Activated CD8-positive, alpha-beta memory T cell treated with anti-CD3 and anti-CD28 coated beads, Interleukin-2, amount 10 ng/mL, durations not matched to agents 7 days and 5 days (primary cell): ENCODE measurements around the gene SLC39A7. TPM values are rescaled to one million over a fixed set of nuclear protein-coding genes. Genes with fewer than 3 reads are reported as not detected.

Experiments
- ATAC-seq: fragments of 150-1000 bp; cut with Tn5 transposase; one replicate; pipeline ENCODE4 v1.10.0; 2021; ENCODE audit warnings: moderate library complexity
- CTCF ChIA-PET: fragments of 350-600 bp; sonication (Branson Sonifier 250); formaldehyde crosslinking; loops from one replicate; lab custom pipeline; 2021; ENCODE audit warnings: antibody characterized with exemption; lab: Charles Lee
- DNase-seq: peaks from one replicate; pipeline ENCODE4 v3.0.0-alpha.2; 2020
- H3K27ac Mint-ChIP-seq: one replicate; pipeline ENCODE4 v1.8.0; 2021; ENCODE audit warnings: mild to moderate bottlenecking, mixed read lengths
- H3K27me3 Mint-ChIP-seq: one replicate; pipeline ENCODE4 v1.8.0; 2021; ENCODE audit warnings: mixed read lengths
- H3K36me3 Mint-ChIP-seq: one replicate; pipeline ENCODE4 v1.8.0; 2021; ENCODE audit warnings: mild to moderate bottlenecking, mixed read lengths
- H3K4me1 Mint-ChIP-seq: one replicate; pipeline ENCODE4 v1.8.0; 2021; ENCODE audit warnings: mixed read lengths
- H3K4me3 Mint-ChIP-seq: one replicate; pipeline ENCODE4 v1.8.0; 2021; ENCODE audit warnings: mild to moderate bottlenecking, moderate library complexity, mixed read lengths
- H3K9me3 Mint-ChIP-seq: one replicate; pipeline ENCODE4 v1.8.0; 2022; ENCODE audit warnings: low read depth, mixed read lengths
- microRNA-seq: library from miRNA; unstranded; fragments of <30 nt; microRNA quantifications from one replicate; pipeline ENCODE4 v1.2.0, GENCODE V29; 2022
- total RNA-seq, 2 experiments: library from RNA; stranded (reverse); gene quantifications; one replicate each; pipeline ENCODE4 v1.2.3, GENCODE V29; 2021

The SLC39A7 gene
- total RNA-seq, 2 experiments from 2014 or later: 50.1 to 63.9 TPM

DNA sequence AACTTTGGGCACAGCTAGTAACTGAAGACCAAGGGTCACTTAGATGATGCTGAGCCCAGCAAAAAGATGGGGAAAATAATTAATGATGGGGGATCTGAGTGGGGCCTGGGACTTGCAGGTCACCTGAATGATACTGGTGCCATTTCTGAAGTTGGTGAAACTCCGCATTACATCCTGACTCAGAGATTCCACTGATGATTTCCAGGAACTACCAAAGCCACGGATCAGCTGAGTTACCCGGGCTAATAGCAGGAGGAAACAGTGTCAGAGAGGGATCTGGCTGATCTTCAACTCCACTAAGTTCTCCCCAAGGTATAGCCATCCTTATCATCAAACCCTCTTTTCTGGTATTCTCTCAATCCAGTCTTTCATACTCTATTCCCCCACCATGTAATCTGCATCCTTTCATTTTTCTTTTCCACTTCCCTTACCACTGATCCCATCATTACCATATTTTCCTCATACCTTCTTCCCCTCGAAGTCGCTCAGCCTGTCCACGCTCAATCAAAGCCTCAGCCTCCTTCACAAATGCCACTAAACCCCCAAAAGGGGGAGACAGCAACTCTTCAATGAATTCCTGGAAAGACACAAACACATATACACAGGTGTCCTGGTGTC lies 50.8 kb downstream of the SLC39A7 start:
- DNase-seq (no peak), ATAC-seq (no peak)
- Mint-ChIP-seq H3K27ac (peak overlapping the region; percentile 61), H3K36me3 (peaks cover 28% of the 10 kb centered on the region), H3K27me3 (peaks cover 3% of the 10 kb centered on the region), H3K4me3 (peak overlapping the region; percentile 11), H3K4me1 (peaks cover 39% of the 10 kb centered on the region), H3K9me3 (no peaks in the 10 kb centered on the region)
- CTCF ChIA-PET: interaction anchor here (1.5 to 5.2 kb wide), 4 partner anchors 20 to 113 kb away, joined by 4 to 46 read pairs (median 20); partner anchors contain the start of genes RPS18, RXRB, SLC39A7 and VPS52

DNA sequence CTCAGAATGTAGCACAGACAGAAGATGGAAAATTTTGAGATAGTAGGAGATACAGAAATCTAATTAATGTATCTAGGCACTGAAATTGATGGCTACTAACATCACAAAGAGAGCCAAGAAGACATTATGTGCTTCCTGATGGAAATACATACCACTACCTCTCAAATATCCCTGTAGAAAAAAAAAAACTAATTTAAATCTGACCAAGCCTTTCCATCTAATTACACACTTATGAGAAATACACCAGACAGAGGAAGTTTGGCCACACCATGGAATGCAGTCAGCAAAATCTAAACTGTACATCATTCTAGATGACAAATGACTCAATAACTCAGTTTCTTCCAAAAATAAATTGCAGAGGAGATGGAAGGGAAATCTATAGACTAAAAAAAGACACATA lies 52.1 kb downstream of the SLC39A7 start:
- Mint-ChIP-seq H3K36me3 (peaks cover 30% of the 10 kb centered on the region), H3K4me1 (peaks cover 39% of the 10 kb centered on the region), H3K27ac (no peak overlapping the region), H3K4me3 (no peak overlapping the region), H3K27me3 (no peaks in the 10 kb centered on the region), H3K9me3 (no peaks in the 10 kb centered on the region)
- DNase-seq (no peak), ATAC-seq (no peak)
- CTCF ChIA-PET: no interaction called here

Small RNA genes lying within 50 kb of the gene (microRNA-seq; reads per million reads assigned to microRNA genes)
- 4.3 reads per million, percentile 5 among the genes with 10 or more reads in this experiment for gene MIR219A1

Other genes starting within 250 kb of the SLC39A7 start
- gene HLA-DMA, start 247.8 kb upstream of the SLC39A7 start, total RNA-seq: 10 to 100 TPM; 57.9 to 60.9 TPM
- gene BRD2, start 232.3 kb upstream of the SLC39A7 start, total RNA-seq: 100 to 1,000 TPM; 309 to 336 TPM
- 10 to 100 TPM; 11.8 to 16.7 TPM for gene HLA-DOA, start 191.3 kb upstream of the SLC39A7 start, total RNA-seq
- gene HLA-DPA1, start 127.2 kb upstream of the SLC39A7 start, total RNA-seq: 100 to 1,000 TPM; 276 to 299 TPM
- 100 to 1,000 TPM; 113 to 150 TPM for gene HLA-DPB1, start 124.9 kb upstream of the SLC39A7 start, total RNA-seq
- gene COL11A2, start 8.4 kb upstream of the SLC39A7 start, total RNA-seq: under 1 TPM; 0.77 to 0.79 TPM
- 10 to 100 TPM; 36.0 to 38.9 TPM for gene RXRB, start 202 bp upstream of the SLC39A7 start, total RNA-seq
- gene HSD17B8, start 3.8 kb downstream of the SLC39A7 start, total RNA-seq: 10 to 100 TPM; 18.6 to 20.9 TPM
- 10 to 100 TPM; 32.6 to 37.8 TPM for gene RING1, start 7.6 kb downstream of the SLC39A7 start, total RNA-seq
- 10 to 100 TPM; 60.6 to 63.3 TPM for gene VPS52, start 71.0 kb downstream of the SLC39A7 start, total RNA-seq
- 1,000 to 10,000 TPM; 2,808 to 3,161 TPM for gene RPS18, start 71.2 kb downstream of the SLC39A7 start, total RNA-seq
- gene B3GALT4, start 76.3 kb downstream of the SLC39A7 start, total RNA-seq: 10 to 100 TPM; 14.0 to 20.5 TPM
- gene WDR46, start 88.4 kb downstream of the SLC39A7 start, total RNA-seq: 10 to 100 TPM; 61.5 to 78.4 TPM
- 10 to 100 TPM; 67.8 to 90.3 TPM for gene PFDN6, start 88.7 kb downstream of the SLC39A7 start, total RNA-seq
- 10 to 100 TPM; 34.7 to 49.9 TPM for gene RGL2, start 98.1 kb downstream of the SLC39A7 start, total RNA-seq
- gene TAPBP, start 113.2 kb downstream of the SLC39A7 start, total RNA-seq: 100 to 1,000 TPM; 207 to 235 TPM
- gene ZBTB22, start 116.9 kb downstream of the SLC39A7 start, total RNA-seq: 10 to 100 TPM; 10.6 to 11.8 TPM
- 100 to 1,000 TPM; 102 to 107 TPM for gene DAXX, start 122.1 kb downstream of the SLC39A7 start, total RNA-seq
- 100 to 1,000 TPM; 133 to 187 TPM for gene KIFC1, start 191.0 kb downstream of the SLC39A7 start, total RNA-seq
- 10 to 100 TPM; 26.1 to 36.0 TPM for gene PHF1, start 210.1 kb downstream of the SLC39A7 start, total RNA-seq
- 100 to 1,000 TPM; 196 to 197 TPM for gene CUTA, start 217.2 kb downstream of the SLC39A7 start, total RNA-seq
- 10 to 100 TPM; 24.1 to 39.8 TPM for gene SYNGAP1, start 219.2 kb downstream of the SLC39A7 start, total RNA-seq